KMS-11 (cell line): ENCODE results near the gene NSD1.
A peak's percentile ranks its signal among the peaks of the same experiment; 100 is the strongest.
"Not testable (repeated sequence)": the region's sequence is repeated elsewhere in the genome, so short reads cannot be mapped to it uniquely, and the experiment has no call there.

ENCODE experiments used
- H2AFZ ChIP-seq: fragments of 200-600 bp; sonication (generic); 2 replicates; pipeline ENCODE4 v1.6.1; 2016; ENCODE audit warnings: antibody characterized with exemption, mixed run types, low read depth
- H3K27ac ChIP-seq: fragments of 200-600 bp; sonication (generic); 2 replicates; pipeline ENCODE4 v1.6.1; 2016; ENCODE audit warnings: mild to moderate bottlenecking, mixed run types
- H3K27me3 ChIP-seq: fragments of 200-600 bp; sonication (generic); 2 replicates; pipeline ENCODE4 v1.6.1; 2017; ENCODE audit warnings: mild to moderate bottlenecking, low read depth, mixed run types, moderate library complexity; ENCODE audit not compliant: insufficient read depth
- H3K36me3 ChIP-seq: fragments of 200-600 bp; sonication (generic); 2 replicates; pipeline ENCODE4 v1.6.1; 2017; ENCODE audit warnings: mild to moderate bottlenecking, mixed run types; ENCODE audit not compliant: insufficient read depth
- H3K4me1 ChIP-seq: fragments of 200-600 bp; sonication (generic); 2 replicates; pipeline ENCODE4 v1.6.1; 2016; ENCODE audit warnings: mild to moderate bottlenecking, low read depth, mixed run types; ENCODE audit not compliant: poor library complexity, severe bottlenecking
- H3K4me2 ChIP-seq: fragments of 200-600 bp; sonication (generic); 2 replicates; pipeline ENCODE4 v1.7.0; 2016; ENCODE audit warnings: mild to moderate bottlenecking, mixed run types
- H3K4me3 ChIP-seq: fragments of 200-600 bp; sonication (generic); IDR thresholded peaks from 2 replicates; pipeline ENCODE4 v1.6.1; 2017; ENCODE audit warnings: low read depth, low read length, mixed read lengths; ENCODE audit not compliant: insufficient read depth
- H3K79me2 ChIP-seq: fragments of 200-600 bp; sonication (generic); 2 replicates; pipeline ENCODE4 v1.6.1; 2016; ENCODE audit warnings: low read depth, mixed run types; ENCODE audit not compliant: insufficient read depth
- H3K9ac ChIP-seq: fragments of 200-600 bp; sonication (generic); 2 replicates; pipeline ENCODE4 v1.6.1; 2016; ENCODE audit warnings: mild to moderate bottlenecking, mixed run types
- H4K20me1 ChIP-seq: fragments of 200-600 bp; sonication (generic); 2 replicates; pipeline ENCODE4 v1.6.1; 2016; ENCODE audit warnings: mild to moderate bottlenecking, mixed run types; ENCODE audit not compliant: insufficient read depth
- CTCF ChIP-seq: fragments of 200-600 bp; sonication (generic); conservative IDR thresholded peaks from 2 replicates; pipeline ENCODE4 v1.6.1; 2017; ENCODE audit warnings: low read depth, mild to moderate bottlenecking, antibody characterized with exemption, low read length, moderate library complexity, mixed read lengths

Gene NSD1

GRCh38 chr5:177303925-177304391 lies 170.4 kb downstream of the NSD1 start:
- H2AFZ ChIP-seq: peak overlapping the region; percentile 69; the same call in 1 of the 2 replicates
- TF ChIP-seq CTCF: no peak

GRCh38 chr5:177304392-177305119 lies 171.0 kb downstream of the NSD1 start:
- no peaks in the 10 kb centered on the region for H3K36me3 ChIP-seq
- H2AFZ ChIP-seq: no peak overlapping the region
- H3K9ac ChIP-seq: peak overlapping the region; percentile 55; the same call in 1 of the 2 replicates
- H3K4me3 ChIP-seq: no peak overlapping the region
- TF ChIP-seq CTCF: no peak
- H3K79me2 ChIP-seq: peaks cover 24% of the 10 kb centered on the region
- no peaks in the 10 kb centered on the region for H3K27me3 ChIP-seq
- peak overlapping the region; percentile 55; the same call in 1 of the 2 replicates for H3K27ac ChIP-seq
- H4K20me1 ChIP-seq: no peaks in the 10 kb centered on the region
- H3K4me2 ChIP-seq: peak overlapping the region; percentile 89
- H3K4me1 ChIP-seq: peaks cover 46% of the 10 kb centered on the region

More at GRCh38 chr5:177303925-177304391, 170.4 kb downstream of the NSD1 start:
- Histone ChIP-seq H4K20me1 (no peaks in the 10 kb centered on the region), H3K4me3 (no peak overlapping the region), H3K79me2 (peaks cover 24% of the 10 kb centered on the region), H3K9ac (peak overlapping the region; percentile 55; the same call in 1 of the 2 replicates), H3K27me3 (no peaks in the 10 kb centered on the region), H3K4me2 (peak overlapping the region; percentile 89; the same call in 1 of the 2 replicates), H3K36me3 (no peaks in the 10 kb centered on the region), H3K27ac (peak overlapping the region; percentile 55), H3K4me1 (peaks cover 46% of the 10 kb centered on the region)

GRCh38 chr5:177306103-177306640 lies 172.6 kb downstream of the NSD1 start:
- H3K9ac ChIP-seq, H3K27me3 ChIP-seq, H3K36me3 ChIP-seq, H2AFZ ChIP-seq, H3K4me3 ChIP-seq, H3K27ac ChIP-seq, H3K4me2 ChIP-seq, H4K20me1 ChIP-seq: not testable (repeated sequence)
- Histone ChIP-seq H3K4me1 (peaks cover 42% of the 10 kb centered on the region), H3K79me2 (peaks cover 24% of the 10 kb centered on the region)

- H3K4me2 ChIP-seq: no peak overlapping the region
- H3K4me3 ChIP-seq: no peak overlapping the region
- no peaks in the 10 kb centered on the region for H3K36me3 ChIP-seq
- H4K20me1 ChIP-seq: no peaks in the 10 kb centered on the region
- TF ChIP-seq CTCF: no peak
- no peak overlapping the region for H2AFZ ChIP-seq
- peaks cover 24% of the 10 kb centered on the region for H3K79me2 ChIP-seq
- H3K9ac ChIP-seq: no peak overlapping the region
- H3K27me3 ChIP-seq: no peaks in the 10 kb centered on the region
- H3K27ac ChIP-seq: no peak overlapping the region
- peaks cover 34% of the 10 kb centered on the region for H3K4me1 ChIP-seq
Observed at GRCh38 chr5:177306674-177307543, 173.3 kb downstream of the NSD1 start.
